Measurements from ENCODE around the gene GRIK5.
A peak's percentile ranks its signal among the peaks of the same experiment; 100 is the strongest.
"Not testable (repeated sequence)": the region's sequence is repeated elsewhere in the genome, so short reads cannot be mapped to it uniquely, and the experiment has no call there.

GRIK5 gene, protein sequence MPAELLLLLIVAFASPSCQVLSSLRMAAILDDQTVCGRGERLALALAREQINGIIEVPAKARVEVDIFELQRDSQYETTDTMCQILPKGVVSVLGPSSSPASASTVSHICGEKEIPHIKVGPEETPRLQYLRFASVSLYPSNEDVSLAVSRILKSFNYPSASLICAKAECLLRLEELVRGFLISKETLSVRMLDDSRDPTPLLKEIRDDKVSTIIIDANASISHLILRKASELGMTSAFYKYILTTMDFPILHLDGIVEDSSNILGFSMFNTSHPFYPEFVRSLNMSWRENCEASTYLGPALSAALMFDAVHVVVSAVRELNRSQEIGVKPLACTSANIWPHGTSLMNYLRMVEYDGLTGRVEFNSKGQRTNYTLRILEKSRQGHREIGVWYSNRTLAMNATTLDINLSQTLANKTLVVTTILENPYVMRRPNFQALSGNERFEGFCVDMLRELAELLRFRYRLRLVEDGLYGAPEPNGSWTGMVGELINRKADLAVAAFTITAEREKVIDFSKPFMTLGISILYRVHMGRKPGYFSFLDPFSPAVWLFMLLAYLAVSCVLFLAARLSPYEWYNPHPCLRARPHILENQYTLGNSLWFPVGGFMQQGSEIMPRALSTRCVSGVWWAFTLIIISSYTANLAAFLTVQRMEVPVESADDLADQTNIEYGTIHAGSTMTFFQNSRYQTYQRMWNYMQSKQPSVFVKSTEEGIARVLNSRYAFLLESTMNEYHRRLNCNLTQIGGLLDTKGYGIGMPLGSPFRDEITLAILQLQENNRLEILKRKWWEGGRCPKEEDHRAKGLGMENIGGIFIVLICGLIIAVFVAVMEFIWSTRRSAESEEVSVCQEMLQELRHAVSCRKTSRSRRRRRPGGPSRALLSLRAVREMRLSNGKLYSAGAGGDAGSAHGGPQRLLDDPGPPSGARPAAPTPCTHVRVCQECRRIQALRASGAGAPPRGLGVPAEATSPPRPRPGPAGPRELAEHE

DNA sequence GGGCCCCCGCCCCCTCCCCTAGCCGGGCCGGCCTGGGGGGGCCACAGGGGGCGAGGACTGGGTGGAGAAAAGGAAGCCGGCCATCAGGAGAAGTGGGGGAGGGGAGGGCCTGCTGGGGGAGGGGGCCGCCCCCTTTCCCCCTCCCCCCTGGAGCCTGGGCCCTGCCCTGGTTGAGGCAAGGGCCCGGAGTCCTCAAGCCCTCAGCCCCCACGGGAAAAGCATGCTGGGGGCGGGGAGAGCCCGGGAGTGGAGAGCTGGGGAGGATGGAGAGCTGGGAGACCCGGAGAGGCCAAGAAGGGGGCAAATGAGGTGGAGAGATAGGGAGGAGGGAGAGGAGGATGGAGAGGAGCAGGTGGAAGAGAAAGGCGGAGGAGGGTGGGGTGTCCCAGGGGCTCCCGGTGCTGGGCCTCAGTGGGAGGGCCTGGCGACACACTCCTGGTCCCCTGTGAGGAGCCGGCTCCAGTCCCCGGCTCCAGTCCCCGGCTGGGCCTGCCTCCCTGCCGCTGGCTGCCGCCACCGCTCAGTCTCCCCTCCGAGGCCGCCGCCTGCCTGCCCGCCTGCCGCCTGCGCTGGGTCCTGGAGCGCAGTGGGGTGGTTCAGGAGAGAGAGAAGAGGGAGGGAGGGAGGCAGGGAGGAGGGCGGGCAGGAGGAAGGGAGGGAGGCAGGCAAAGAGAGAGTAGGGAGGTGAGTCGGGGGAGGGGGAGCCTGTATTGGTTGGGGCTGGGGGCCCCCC lies at the start of gene GRIK5:
Gene GRIK5 (minus strand): TSS at position 588 of the 733 bp plus-strand sequence. CDS start 4,436 bp downstream, outside the sequence.
- DNase-seq: no peak

DNA sequence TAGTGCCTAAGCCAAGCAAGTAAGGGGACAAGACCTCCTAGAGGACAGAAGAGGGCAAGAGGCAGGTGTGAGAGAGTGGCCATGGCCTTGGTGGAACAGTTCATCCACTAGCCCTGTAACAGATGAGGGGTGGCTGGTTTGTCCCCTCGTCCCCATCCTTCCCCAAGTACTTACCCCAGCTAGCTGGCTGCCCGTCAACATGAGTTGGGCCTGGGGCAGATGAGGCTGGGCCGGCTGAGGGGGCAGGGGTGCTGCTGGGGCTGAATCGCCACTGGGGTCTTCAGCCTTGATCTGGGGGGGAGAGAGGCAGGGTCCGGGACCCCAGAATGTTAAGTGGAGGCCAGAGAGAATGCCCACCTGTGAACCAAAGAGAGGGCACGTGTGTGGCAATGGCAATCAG lies 47.1 kb upstream of the GRIK5 start:
- DNase-seq: no peak

DNA sequence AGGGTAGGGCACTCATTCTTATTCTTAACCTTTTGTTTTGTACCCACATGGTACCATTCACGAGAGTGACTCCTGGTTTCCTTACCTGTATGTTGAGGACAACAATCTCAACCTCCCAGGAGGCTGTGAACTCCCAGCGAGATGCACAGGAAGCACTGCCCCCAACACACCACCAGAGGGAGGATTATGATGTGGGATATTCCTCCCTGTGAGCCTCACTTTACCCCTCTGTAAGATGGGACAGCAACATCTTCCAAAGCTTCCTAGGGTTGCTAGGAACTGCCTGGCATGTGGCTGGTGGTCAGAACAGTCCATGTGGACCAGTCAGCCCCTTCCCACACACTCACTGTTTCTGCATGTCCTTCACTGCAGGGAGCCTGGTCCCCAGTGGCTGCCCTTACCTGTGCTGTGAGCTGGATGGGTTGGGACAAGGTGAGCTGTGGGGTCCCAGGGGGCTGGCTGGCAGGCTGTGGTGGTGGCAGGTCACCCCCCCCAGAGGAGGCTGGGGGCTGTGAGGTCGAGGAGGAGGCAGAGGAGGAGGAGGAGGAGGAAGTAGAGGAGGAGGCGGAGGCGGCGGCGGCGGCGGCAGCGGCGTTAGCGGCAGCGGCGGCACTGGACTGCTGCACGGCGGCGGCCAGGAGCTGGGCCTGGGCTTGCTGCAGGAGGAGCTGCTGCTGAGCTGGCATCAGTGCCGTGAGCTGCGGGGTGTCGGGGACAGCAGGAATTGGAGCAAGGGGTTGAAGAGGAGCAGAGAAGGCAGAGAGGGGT lies 46.5 kb upstream of the GRIK5 start:
- DNase-seq: no peak

DNA sequence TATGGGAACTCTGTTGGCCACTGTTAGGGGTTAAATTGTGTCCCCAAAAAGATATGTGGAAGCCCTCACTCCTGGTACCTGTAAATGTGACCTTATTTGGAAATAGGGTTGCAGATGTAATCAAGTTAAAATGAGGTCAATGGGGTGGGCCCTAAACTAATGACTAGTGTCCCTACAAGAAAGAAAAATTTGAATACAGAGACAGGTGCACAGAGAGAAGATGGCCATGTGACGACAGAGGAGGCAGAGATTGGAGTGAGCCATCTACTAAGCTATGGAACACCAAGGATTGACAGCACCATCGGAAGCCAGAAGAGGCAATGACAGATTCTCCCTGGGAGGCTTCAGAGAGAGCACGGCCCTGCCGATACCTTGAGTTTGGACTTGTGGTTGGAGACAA lies 45.7 kb upstream of the GRIK5 start:
- DNase-seq: no peak

DNA sequence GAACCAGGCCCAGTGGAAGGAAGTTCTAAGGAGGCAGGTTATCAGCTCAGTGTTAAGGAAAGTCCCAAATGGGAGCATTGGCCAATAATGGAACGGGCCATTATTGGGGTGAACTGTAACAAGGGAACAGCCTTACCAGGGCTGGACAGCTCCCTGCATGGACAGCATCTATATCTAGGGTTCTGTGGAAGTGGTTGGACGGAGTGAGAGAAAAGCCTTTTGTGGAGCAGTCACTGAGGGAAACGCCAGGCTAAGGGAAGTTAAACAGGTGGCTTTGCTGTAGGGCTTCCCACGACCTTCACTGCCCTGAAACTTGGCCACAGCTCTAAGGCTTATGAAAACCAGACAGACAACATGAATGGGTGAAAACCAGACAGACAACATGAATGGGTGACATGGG lies 45.2 kb upstream of the GRIK5 start:
- DNase-seq: no peak

DNA sequence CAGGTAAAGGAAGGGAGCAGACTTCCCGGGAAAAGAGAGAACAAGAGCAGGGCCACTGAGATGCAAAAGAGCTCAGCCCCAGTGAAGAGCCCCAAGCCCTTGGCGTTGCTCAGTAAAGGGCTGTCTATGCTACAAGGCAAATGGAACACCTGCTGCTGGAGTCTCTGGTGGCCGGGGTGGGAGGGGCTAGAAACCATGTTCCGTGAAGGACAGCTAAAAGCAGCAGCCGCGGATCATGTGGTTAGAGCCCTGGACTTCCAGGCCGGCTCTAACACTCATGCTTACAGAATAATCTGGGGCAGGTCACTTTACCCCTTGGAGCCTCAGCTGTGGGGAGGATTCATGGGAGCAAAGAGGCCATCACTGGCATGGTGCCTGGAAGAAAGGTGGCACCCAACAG lies 44.4 kb upstream of the GRIK5 start:
- DNase-seq: no peak

DNA sequence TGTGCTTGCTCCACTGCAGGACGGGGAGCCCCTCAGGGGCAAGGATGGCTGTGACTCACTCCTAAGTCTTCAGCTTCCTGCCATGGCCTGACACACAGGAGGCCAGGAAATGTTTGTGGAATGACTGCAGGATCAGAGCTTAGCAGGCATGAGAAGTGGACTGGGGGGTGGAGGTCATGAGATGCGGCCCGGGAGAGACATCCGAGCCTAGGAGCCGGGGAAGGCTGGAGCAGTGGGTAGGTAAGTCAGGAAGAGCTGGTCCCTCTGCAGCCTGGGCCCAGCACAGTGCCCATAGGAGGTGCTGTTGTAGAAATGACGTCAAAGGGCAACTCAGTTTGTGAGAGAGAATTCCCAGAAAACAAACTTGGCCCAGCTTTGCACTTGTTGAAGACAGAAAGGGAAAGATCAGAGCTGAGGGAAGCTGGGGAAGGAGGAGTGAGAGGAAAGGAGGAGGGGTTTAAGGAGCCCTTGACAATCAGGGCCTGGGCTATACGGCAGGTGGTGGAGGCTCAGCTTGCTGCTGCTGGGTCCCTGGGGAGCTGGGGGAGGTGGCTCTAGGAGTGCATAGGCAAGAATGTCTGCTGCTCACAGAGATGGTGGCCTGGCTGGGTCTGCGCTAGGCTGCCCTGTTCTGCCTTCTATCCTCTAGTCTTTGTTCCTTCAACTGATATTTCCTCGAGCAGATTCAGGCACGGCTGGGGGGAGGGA lies 43.8 kb upstream of the GRIK5 start:
- no peak for DNase-seq

DNA sequence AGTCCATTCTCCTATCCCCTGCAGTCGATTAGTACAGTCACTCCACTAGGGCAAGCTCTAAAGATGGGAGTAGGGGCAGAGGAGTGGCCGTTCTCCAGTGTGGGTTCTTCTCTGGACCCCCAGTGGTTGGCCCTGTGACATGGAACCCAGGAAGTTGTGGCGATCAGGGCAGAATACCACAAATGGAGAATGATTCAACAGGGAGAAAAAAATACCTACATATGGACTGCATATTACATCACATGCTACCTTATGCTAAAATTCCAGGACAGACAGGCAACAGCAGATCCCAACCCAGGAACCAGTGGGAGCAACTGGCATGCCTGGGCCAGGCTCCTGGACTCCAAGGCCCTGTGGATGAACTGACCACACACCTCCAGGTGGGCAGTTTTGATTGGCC lies 41.8 kb upstream of the GRIK5 start:
- DNase-seq: no peak

DNA sequence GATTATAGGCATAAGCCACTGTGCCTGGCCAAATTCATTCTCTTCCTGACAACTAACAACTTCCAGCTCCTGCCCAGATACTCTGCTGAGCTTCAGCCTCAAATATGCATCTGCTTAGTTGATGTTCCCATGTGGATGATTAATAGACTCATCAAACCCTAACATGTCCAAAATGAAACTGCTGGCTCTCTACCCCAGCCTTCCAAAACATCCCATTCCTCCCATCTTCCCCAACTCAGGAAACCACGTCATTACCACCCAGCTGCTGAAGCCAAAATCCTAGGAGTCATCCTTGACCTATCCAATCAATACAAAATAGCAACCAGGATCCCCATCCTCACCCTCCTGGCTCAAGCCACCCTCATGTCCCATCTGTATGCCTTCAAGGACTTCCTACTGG lies 41.4 kb upstream of the GRIK5 start:
- DNase-seq: no peak

DNA sequence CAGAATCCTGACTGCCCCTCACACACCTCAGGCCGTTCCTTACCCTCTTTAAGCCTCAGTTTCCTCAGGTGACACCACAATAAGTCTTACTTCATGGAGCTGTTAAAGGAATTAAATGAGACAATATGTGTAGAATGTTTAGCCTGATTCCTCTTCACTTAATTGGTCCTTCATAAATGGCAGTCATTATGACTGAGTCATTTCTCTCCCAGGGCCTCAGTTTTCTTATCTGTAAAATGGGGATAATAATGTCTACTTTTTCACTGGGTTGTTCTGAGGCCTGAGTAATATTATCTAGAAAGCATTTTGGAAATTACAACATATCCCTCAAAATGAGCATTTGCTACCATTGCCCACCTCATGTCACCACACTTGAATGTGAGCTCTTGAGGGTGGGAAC lies 40.7 kb upstream of the GRIK5 start:
- DNase-seq: no peak

DNA sequence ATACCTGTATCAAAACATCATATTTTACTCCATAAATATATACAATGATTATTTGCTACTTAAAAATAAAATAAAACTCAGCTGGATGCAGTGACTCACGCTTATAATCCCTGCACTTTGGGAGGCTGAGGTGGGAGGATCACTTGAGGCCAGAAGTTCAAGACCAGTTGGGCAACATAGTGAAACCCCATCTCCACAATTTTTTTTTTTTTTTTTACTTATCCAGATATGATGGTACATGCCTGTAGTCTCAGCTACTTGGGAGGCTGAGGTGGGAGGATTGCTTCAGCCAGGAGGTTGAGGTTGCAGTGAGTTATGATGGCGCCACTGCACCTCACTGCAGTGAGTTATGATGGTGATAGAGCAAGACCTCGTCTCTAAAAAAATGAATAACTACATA lies 39.9 kb upstream of the GRIK5 start:
- no peak for DNase-seq

DNA sequence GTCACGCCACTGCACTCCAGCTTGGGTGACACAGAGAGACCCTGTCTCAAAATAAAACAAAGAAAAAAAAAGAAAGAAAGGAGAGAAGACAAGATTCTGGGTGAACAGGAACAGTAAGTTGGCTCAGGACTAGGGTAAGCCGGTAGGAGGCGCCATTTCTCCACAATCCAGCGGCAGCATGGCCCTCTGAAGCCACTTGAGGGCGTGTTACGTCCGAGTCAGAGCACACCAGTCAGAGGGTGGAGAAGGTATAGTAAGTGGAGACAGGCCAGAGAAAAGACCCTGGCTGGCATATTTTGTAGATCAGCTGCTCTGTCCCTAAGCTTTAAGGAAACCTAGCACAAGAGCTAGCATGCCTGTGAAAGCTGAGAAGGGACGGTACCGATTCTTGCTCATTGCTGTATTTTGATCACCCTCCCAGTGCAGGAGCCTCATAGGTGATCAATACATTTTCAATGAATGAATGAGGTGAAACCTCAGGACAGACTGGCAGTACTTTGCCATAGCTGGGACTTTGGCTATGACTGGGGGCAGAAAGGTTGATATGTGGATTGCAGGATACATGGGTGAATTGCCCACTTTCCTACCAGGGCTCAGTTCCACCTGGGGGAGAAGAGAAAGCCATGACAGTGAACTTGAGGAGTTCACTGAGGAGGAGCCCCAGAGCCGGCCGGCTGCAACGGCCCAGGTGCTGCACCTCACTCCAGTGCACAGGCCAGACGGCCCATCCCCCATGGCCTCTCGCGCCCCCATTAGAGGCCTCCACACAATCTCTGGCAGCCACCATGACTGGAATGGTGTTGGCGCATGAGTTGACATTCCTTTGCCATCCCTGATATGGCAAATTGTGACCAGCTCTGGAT lies 38.8 kb upstream of the GRIK5 start:
- DNase-seq: peak; percentile 79

DNA sequence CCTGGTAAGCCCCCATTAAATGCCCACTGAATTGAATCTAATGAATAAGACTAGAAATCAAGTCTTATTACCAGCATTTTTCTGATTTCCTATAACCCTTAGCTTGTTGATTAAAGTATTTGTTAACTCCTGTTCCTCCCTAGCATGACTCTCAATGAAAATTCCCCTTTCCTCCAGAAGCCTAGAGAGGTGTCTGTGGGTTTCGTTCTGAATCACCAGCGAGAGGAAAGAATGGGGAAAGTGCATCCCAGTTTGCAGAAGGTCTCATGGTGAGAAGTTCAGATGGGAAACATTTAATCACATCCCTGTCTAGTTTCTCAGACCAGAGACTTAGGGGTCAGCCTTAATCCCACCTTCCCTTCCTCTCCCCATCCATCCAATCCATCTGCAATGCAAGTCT lies 35.4 kb upstream of the GRIK5 start:
- DNase-seq: no peak

DNA sequence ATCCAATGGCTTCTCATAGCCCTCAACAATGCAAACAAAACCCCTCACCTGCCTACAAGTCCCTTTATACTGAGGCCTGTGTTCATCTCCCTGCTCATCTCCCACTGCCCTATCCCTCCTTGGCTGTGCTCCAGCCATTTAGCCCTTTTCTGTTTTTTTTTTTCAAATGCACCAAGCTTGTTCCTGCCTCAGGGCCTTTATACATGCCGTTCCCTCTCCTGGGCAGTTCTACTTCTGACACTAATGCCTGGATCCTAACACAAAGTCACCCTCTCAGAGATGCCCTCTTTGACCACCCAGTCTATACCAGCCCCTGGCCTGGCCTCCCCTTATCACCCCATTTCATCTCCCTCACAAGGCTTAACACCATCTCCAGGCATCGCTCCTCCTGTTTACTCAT lies 32.9 kb upstream of the GRIK5 start:
- no peak for DNase-seq

DNA sequence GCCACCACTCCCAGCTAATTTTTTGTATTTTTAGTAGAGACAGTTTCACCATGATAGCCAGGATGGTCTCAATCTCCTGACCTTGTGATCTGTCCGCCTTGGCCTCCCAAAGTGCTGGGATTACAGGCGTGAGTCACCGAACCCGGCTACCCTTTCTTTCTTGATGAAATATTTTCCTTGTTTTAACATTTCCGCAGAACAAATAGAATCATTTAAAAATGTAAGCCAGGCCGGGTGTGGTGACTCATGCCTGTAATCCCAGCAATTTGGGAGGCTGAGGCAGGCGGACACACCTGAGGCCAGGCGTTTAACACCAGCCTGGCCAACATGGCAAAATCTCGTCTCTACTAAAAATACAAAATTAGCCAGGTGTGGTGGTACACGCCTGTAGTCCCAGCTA lies 30.2 kb upstream of the GRIK5 start:
- DNase-seq: not testable (repeated sequence)

DNA sequence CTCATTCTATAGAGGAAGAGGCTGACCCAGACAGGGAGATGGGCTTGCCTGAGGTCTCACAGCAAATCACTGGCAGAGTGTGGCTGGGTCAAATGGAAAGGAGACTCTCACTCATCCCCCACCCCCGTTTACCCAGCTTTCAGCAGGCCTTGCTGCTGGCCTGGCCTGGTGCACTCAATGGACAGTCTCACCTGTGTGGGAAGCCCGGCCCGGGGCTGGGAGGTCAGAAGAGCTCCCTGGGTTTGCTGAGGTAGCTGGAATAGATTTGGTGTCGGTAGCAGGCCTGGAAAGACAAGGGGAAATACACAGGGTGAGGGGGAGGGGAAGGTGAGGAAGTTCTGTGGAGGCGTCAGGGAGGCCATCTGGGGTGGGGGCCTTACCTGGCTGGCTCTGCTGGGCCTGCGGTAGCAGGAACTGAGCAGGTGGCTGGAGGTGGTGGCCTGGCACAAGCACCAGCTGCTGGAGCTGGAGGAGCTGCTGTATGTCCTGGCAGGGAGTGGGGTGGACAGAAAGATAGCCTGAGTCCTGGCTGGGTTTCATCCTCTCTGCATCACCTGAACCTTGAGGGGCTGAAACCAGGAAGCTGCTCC lies 29.4 kb upstream of the GRIK5 start:
- DNase-seq: no peak

DNA sequence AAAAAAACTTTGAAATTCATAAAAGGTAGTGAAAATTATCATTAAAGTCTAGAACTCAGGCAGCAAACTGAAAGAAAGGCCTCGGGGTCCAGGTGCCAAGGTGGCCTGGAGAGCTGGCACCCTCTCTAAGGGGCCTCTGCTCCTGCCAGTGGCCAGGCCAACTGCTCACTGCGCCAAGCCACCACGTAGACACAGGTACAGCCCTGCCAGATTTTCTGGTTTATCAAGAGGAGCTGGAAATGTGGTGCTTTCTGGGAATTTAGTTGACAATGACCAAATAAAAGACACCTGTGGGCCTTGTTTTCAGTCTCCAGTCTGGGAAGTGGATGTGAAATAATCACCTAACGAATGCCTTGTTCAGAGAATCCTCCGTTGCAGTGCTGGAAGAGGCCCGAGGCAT lies 28.8 kb upstream of the GRIK5 start:
- DNase-seq: no peak

DNA sequence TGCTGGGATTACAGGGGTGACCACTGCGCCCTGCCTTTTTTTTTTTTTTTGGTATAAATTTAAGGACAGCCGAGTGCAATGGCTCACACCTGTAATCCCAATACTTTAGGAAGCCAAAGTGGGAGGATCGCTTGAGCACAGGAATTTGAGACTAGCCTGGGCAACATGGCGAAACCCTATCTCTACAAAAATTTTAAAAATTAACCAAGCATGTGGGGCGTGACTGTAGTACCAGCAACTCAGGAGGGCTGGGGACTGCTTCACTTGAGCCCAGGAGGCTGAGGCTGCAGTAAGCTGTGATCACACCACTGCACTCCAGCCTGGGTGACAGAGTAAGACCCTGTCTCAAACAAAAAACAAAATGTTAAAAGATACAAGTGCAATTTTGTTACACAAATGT lies 27.5 kb upstream of the GRIK5 start:
- DNase-seq: no peak

DNA sequence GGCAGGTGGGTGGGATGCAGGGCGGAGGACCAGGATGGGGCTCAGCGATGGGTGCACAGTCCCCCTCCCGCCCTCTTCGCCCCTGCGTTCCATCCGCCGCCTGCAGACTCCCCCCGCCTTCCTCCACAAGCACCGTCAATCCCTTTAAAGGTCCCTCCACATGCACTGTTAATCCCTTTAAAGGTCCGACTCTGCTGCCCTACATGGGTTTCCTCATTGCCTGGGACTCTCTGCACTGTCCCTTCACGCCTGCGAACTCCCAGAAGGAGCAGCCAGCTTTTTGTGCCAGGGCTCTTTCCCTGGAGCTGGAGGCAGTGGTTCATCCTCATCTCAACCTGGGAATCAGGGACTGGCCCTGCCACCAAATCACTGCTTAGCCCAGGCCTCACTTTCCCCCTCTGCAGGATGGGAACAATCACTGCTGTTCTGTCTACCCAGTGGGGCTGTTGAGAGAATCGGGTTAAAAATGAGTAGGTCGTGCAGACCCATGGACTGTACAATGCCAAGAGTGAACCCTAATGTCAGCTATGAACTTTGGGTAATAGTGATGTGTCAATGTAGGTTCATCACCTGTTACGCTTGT lies 26.3 kb upstream of the GRIK5 start:
- DNase-seq: no peak

DNA sequence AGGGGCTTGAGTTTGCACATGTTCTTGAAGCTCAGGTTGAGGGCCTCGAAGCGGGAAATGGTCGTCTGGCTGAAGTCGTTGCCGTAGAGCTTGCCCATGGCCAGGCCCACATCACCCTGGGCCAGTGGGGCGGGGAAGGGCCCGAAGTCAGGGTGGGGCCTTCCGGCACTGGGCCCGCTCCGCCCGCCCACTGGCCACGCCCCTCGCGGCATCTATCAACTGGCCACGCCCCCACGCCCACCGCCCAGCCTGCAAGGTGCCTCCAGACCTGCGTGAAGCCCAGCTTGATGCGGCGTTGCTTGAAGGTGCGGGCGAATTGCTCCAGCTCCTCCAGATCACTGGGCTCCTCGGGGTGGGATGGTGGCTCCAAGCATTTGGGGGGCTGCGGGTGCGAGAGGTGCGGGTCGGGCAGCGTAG lies 25.8 kb upstream of the GRIK5 start:
- DNase-seq: no peak

Data from activated effector memory CD4-positive, alpha-beta T cell treated with Interleukin-2 at 50 U/mL for 16 hours (primary cell).